ENCODE measurements around the gene RASGRP4.
"Not testable (repeated sequence)": the region's sequence is repeated elsewhere in the genome, so short reads cannot be mapped to it uniquely, and the experiment has no call there.

Gene RASGRP4, protein sequence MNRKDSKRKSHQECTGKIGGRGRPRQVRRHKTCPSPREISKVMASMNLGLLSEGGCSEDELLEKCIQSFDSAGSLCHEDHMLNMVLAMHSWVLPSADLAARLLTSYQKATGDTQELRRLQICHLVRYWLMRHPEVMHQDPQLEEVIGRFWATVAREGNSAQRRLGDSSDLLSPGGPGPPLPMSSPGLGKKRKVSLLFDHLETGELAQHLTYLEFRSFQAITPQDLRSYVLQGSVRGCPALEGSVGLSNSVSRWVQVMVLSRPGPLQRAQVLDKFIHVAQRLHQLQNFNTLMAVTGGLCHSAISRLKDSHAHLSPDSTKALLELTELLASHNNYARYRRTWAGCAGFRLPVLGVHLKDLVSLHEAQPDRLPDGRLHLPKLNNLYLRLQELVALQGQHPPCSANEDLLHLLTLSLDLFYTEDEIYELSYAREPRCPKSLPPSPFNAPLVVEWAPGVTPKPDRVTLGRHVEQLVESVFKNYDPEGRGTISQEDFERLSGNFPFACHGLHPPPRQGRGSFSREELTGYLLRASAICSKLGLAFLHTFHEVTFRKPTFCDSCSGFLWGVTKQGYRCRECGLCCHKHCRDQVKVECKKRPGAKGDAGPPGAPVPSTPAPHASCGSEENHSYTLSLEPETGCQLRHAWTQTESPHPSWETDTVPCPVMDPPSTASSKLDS

DNA sequence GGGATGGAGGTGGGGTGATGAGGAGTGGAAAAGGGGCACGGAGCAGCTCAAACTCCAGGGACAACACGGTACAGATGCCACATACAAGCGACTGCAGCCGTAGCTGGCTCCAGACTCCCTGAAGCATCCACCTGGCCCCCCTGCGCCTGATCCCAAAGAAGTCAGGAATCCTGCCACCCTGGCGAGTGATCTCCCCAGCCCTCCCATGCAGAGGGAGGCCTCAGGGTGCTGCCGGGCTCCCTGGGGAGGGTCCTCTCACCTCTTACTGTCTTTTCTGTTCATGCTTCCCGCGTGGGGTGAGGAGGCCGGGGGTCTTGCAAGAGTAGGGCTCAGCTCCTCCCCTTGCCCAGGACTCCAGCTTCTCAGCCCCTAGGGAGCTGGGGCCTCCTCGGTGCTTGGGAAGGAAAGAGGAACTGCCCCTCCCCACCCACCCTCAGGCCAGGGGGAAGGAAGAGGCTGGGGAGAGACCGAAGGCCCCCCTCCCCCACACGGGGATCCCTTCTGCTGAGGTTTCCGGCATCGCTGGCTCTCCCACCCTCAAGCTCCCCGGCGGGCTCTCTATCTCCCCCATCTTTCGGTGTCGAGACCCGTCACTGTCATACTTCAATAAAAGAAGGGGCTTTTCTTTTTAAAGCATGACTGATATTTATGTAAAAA lies at the start of gene RASGRP4:
Gene RASGRP4, minus strand, starts transcription at position 410 of the 657 bp plus-strand sequence. Its CDS starts 128 bp downstream, at position 282.
- ATAC-seq, result peak; percentile 29 to 30

DNA sequence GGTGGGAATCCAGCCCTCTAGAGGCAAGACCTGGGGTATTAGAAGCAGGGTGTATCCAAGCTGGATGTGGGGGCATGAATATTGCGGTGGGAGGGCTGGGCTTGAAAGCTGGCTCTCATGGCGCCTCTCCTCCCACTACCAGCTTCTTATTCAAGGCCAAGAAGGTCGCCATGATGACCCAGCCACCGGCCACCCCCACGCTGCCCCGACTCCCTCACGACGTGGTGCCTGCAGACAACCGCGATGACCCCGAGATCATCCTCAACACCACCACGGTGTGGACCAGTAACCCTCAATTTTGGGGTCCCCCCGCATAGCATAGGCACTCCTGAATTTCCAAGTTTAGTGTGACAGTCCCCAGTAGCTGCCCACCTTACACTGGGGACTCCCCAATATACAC lies 49.2 kb upstream of the RASGRP4 start:
- no peak for ATAC-seq

DNA sequence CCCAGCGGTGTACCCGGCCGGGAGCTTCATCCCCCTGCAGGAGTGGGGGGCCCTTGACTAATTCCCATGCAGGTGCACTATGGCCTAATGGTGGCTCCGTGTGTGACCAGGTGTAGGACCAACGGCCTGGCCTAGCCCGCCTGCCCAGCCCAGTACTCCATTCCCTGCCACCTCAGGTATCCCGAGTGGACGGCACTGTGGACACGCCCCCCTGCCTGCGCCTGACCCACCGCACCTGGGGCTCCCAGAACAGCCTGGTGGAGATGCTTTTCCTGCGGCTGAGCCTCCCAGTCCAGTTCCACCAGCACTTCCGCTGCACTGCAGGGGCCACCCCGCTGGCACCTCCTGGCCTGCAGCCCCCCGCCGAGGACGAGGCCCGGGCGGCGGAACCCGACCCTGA lies 47.2 kb upstream of the RASGRP4 start:
- ATAC-seq, result no peak

DNA sequence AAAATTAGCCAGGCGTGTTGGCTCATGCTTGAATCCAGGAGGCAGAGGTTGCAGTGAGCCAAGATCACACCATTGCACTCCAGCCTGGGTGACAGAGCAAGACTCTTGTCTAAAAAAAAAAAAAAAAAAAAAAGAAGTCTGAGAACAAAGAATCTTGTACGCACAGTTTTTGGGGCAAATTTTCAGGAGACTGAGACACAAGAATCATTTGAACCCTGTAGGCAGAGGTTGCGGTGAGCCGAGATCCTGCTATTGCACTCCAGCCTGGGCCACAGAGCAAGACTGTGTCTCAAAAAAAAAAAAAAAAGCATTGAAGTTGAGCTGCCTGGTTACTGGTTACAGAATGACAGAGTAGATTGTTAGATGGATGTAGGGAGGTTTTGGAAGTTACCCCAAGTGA lies 46.7 kb upstream of the RASGRP4 start:
- ATAC-seq, result not testable (repeated sequence)

DNA sequence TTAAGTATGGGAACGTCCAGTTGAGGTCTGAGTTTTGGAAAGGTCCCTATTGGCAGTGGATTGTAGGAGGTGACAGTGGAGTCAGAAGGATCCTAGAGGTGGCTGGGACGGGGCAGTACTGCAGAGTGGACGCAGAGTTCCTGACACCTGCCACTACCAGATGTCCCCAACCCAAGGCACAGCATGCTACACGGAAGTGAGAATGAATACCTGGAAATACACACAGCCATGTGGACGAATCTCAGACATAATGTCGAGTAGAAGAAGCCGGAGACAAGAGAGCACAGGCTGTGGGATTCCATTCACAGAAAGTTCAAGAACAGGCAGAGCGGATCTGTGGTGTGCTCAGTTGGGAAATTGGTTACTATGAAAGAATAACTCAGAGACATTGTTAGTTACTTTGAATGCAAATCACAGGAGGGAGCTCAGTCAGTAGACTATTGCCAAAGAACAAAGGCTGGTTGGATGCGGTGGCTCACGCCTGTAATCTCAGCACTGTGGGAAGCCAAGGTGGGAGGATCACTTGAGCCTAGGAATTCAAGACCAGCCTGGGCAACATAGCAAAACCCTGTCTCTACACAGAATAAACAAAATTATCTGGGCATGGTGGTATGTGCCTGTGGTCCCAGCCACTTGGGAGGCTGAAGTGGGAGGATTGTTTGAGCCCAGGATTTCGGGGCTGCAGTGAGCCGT lies 44.9 kb upstream of the RASGRP4 start:
- ATAC-seq, result no peak

DNA sequence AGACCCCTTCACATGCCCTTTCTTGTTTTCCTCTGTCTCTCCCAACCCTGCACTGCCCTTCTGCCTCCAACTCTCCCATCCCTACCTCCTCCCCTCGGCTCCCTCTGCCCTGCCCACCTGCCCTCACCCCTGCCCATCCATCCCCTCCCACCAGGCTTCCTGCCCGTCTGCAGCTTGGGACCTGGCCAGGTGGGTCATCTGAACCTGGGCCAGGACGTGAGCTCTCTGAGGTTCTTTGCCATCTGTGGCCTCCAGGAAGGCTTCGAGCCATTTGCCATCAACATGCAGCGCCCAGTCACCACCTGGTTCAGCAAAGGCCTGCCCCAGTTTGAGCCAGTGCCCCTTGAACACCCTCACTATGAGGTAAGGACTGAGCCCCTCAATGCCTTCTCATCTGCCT lies 43.1 kb upstream of the RASGRP4 start:
- ATAC-seq, result no peak

DNA sequence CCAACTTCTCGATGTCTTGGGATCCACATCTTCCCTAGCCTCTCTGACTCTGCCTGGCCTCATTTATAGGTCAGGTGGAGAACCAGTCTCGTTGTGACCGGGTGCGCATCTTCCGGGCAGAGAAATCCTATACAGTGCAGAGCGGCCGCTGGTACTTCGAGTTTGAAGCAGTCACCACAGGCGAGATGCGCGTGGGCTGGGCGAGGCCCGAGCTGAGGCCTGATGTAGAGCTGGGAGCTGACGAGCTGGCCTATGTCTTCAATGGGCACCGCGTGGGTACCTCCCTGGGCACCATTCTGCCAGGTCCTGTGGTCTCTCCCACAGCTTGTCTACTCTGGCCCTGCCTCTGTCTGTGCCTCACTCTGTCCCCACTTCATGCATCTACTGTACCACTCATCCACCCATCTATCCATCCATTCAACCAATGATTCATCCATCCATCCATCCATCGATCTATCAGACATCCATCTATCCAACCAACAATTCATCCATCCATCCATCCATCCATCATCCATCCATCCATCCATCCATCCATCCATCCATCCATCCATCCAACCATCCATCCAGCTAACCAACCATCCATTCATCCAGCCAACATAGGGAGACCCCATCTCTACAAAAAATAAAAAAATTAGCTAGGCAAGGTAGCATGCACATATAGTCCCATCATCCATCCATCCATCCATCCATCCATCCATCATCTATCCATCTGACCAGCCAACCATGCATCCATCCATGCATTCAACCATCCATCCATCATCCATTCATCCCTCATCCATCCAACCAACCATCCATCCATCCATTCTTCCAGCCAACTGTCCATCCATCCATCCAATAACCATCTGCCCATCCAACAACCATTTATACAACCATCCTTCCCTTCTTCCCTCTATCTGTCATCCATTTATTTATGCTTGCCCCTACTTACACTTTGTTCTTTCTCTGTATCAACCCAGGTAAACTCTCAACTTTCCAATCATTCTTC lies 41.8 kb upstream of the RASGRP4 start:
- ATAC-seq, result no peak

DNA sequence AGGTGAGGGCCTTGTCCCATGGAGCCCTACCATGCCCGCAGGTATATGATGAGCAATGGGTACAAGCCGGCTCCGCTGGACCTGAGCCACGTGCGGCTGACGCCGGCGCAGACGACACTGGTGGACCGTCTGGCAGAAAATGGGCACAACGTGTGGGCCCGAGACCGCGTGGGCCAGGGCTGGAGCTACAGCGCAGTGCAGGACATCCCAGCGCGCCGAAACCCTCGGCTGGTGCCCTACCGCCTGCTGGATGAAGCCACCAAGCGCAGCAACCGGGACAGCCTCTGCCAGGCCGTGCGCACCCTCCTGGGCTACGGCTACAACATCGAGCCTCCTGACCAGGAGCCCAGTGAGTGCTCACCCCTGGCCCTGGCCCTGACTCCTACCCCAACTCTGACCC lies 40.0 kb upstream of the RASGRP4 start:
- ATAC-seq, result no peak

DNA sequence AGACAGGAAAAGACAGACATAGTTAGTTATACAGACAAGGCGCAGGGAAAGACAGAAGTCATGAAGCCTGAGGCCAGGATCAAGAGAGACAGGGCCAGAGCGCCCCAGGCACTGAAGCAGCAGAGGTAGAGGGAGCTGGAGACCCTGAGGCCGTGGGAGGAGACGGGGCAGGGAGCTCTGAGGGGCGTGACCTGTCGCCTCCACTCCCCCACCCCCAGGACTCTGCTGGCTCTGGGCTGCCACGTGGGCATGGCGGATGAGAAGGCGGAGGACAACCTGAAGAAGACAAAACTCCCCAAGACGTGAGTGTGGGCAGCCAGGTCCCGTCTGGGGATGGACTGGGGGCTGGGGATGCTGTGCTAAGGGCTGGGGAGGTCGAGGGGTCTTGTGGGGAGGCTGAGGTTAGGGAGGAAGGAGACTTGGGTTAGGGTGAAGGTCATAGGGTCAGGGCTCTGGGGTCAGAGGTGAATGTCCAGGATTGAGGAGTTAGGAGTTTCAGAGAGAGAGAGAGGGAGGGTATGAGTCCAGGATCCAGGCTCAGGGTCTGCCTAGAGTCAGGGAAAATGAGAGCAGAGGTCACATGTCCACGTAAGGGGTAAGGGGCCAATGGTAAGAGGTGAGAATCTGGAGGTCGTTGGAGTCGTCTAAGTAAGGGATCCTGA lies 38.5 kb upstream of the RASGRP4 start:
- ATAC-seq, result no peak

DNA sequence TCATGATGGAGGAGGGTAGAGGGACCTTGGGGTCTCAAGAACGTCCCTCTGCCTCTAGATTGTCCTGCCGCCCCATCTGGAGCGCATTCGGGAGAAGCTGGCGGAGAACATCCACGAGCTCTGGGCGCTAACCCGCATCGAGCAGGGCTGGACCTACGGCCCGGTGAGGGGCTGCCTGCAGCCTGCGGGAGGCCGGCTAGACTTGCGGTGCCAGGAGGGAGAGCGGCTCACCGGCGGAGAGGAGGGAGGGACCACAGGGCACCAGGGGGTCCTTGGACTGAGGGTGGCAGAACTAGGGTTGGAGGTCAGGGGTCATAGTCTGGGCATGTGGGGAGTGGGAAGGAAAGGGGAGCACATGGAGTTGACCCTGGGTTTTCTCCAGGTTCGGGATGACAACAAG lies 37.3 kb upstream of the RASGRP4 start:
- ATAC-seq, result no peak

DNA sequence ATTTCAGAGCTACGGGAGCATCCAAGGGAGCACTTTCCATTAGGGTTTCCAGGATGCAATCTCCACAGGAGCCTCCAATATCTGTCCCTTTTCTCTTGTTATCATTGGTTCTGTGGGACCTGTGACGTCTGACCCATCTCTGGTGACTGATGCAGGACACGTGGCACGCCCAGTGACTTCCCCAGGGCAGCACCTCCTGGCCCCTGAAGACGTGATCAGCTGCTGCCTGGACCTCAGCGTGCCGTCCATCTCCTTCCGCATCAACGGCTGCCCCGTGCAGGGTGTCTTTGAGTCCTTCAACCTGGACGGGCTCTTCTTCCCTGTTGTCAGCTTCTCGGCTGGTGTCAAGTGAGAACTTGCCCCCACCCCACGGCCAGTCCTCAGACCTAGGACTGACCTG lies 33.0 kb upstream of the RASGRP4 start:
- no peak for ATAC-seq

DNA sequence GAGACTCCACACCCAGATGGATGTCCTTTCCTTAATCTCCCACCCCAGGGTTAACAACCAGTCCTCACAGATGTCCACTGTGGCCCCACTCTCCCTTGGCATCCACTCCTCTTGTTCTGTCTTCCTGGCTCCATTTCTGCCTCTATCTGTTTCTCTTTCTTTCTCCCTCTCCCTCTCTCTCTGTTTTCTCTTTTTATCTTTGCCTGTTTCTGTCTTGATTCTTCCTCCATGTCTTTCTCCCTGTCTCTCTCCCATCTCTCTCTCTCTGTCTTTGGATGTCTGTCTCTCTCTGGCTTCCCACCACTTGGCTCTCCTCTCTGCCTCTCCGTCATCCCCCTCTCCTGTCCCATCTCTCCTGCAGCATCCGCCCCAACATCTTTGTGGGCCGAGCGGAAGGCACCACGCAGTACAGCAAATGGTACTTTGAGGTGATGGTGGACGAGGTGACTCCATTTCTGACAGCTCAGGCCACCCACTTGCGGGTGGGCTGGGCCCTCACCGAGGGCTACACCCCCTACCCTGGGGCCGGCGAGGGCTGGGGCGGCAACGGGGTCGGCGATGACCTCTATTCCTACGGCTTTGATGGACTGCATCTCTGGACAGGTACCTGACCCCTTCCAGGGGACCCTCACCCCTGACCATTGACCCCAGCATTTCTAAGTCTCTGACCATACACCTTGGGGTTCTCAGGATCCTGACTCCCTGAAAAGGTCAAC lies 31.8 kb upstream of the RASGRP4 start:
- ATAC-seq, result no peak

DNA sequence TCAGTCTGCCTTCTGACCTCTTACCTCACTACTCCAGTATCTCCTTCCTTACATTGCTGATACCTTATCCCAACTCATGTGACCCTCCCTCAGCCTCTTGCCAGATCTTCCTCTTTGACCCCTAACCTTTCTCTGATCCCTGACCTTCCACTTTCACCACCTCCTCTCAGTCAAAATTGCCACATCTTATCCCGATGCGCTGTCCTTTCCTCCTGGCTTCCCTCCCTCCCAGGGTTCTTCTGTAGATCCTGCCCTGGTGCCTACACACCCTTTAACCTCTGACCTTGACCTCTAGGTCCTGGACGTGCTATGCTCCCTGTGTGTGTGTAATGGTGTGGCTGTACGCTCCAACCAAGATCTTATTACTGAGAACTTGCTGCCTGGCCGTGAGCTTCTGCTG lies 31.2 kb upstream of the RASGRP4 start:
- ATAC-seq, result no peak

DNA sequence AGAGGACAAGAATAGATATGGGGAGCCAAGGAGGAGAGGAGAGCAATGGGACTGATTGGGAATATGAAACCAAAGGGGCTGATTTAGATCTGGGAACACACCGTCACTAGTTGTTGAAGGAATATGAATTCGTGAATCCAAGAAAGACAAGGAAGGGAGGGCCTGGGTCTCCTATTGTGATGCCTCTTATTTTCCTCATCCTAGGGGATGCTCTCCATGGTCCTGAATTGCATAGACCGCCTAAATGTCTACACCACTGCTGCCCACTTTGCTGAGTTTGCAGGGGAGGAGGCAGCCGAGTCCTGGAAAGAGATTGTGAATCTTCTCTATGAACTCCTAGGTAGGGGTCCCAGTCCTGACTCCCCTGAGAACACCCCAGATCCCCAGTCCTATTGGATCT lies 29.0 kb upstream of the RASGRP4 start:
- no peak for ATAC-seq

DNA sequence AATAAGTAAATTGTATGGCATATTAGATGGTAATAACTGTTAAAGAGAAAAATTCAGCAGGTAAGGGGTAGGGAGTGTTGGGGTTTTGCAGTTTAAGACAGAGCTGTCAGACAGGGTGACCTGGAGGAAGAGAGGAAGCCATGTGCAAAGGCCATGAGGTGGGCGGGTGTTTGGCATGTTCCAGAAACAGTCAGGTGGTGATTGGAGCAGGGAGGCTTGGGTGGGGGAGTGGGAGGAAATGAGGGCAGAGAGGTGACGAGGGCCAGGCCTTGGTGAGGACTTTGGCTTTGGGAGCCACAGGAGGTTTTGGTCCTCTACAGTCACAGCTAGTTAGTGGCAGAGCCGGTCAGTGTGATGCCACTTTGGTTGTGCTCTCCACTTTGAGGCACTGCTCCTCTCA lies 27.6 kb upstream of the RASGRP4 start:
- ATAC-seq, result no peak

DNA sequence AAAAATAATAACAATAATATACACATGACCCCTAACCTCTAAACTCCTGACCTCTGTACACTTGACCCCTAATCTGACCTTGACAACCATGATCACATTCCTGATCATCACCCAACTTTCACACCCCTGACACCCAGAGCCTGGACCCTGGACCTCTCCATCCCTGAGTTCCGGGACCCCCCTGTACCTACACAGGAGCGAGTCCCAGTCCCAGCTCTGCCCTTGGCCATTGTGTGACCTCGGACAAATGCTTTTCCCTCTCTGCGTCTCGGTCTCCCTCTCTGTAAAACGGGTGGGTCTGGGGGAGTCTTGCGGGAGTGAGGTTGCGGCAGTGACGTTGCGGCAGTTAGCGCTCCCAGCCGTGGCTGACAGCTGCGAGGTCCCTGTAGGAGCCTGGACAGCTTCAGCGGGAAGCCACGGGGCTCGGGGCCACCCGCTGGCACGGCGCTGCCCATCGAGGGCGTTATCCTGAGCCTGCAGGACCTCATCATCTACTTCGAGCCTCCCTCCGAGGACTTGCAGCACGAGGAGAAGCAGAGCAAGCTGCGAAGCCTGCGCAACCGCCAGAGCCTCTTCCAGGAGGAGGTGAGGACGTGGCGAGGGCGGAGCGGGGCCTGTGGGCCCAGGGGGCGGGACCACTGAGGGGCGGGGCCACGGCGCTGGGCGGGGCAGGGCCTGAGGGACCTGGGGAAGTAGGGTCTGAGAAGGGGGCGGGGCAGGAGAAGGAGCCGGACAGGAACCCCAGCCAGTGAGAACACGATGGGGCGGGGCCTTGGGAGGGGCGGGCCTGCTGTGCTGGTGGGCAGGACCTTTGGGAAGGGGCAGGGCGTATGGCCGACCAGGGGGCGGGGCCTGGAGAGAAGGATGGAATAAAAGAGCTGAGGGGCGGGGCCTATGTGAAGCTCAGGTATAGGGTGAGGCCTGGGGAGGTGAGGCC lies 26.7 kb upstream of the RASGRP4 start:
- peak in 1 of 2 donors; percentile 33 for ATAC-seq

DNA sequence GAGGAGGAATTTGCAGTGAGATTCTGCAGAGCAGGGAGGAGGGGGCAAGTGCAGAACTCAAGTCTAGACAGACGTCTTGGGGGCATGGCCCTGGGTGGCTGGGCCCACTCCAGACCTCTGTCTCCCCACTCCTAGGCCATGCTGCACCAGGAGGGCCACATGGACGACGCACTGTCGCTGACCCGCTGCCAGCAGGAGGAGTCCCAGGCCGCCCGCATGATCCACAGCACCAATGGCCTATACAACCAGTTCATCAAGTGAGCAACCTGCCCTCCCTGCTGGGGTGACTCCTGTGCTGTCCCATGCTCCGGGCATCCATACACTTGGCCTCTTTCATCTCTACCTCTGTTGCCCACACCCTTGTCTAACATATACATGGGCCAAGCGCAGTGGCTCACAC lies 25.6 kb upstream of the RASGRP4 start:
- no peak for ATAC-seq

DNA sequence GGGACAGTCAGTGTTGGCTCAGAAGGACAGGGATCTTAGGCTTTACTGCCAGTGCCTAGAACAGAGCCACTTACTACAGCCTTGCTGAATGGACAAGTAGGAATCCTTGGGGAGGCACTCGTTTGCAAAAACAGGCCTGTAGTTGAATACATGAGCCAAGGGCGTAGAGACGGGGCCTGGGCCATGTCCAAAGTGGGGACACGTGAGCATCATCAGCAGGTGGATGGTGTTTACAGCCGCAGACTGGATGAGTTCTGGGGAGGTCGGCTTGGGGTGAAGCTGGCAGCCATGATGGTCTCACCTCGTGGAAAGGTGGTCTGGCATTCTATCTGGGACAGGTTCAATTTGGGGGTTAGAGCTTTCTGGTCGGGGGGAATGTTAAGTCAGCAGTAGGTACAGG lies 25.0 kb upstream of the RASGRP4 start:
- ATAC-seq, result no peak

DNA sequence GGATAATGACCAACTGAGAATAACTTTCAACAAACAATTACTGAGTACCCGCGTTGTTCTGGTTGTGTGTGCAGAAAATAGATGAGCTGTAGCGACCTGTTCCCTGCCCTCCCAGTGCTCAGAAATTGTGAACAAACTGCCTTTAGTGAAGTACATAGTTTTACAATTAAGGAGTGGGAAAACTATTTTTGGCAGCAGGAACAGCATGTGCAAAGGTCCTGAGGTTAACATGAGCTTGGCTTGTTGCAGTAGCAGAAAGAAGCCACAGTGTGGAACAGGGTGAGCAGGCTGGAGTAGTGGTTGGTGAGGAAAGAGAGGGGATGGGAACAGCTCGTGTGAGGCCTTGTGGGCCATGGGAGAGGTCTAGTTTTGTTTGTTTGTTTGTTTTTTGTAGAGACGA lies 23.5 kb upstream of the RASGRP4 start:
- ATAC-seq, result no peak

DNA sequence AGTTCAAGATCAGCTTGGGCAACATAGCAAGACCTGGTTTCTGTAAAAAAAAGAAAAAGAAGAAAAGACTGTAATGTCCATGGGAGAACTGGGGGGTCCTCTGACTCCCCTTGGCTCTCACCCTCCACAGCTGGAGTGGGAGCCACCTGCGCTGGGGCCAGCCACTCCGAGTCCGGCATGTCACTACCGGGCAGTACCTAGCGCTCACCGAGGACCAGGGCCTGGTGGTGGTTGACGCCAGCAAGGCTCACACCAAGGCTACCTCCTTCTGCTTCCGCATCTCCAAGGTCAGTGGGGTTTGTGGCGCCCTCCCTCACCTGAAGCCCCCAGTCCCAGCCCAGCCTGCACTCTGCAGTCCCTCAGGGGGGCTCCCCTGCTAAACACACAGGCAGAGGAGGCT lies 22.2 kb upstream of the RASGRP4 start:
- ATAC-seq, result no peak

Data from activated CD4-positive, CD25-positive, alpha-beta regulatory T cell treated with anti-CD3 and anti-CD28 coated beads, Interleukin-2, amount 50 U/mL, for 24 hours (primary cell).